Loucy (cell line): ENCODE data around the gene GJB1.
A peak's percentile ranks its signal among the peaks of the same experiment; 100 is the strongest.
"Not testable (repeated sequence)": the region's sequence is repeated elsewhere in the genome, so short reads cannot be mapped to it uniquely, and the experiment has no call there.

ENCODE experiments used
- H2AFZ ChIP-seq: fragments of 200-600 bp; sonication (generic); 2 replicates; pipeline ENCODE4 v1.6.0; 2016; ENCODE audit warnings: antibody characterized with exemption, mild to moderate bottlenecking, low read length, moderate library complexity
- H3F3A ChIP-seq: fragments of 200-600 bp; 2 replicates; pipeline ENCODE4 v1.6.0; 2016; ENCODE audit warnings: antibody characterized with exemption, low read depth, mild to moderate bottlenecking
- H3K27me3 ChIP-seq: fragments of 200-600 bp; sonication (generic); 2 replicates; pipeline ENCODE4 v1.6.1; 2014; ENCODE audit warnings: low read length, mild to moderate bottlenecking; ENCODE audit not compliant: insufficient read depth, poor library complexity, severe bottlenecking
- H3K36me3 ChIP-seq: fragments of 200-600 bp; sonication (generic); 2 replicates; pipeline ENCODE4 v1.6.1; 2016; ENCODE audit warnings: low read length; ENCODE audit not compliant: insufficient read depth
- H3K4me1 ChIP-seq: fragments of 200-600 bp; sonication (generic); 2 replicates; pipeline ENCODE4 v1.5.1; 2014; ENCODE audit warnings: low read length, mild to moderate bottlenecking; ENCODE audit not compliant: insufficient read depth, poor library complexity, severe bottlenecking
- H3K4me2 ChIP-seq: fragments of 200-600 bp; sonication (generic); 2 replicates; pipeline ENCODE4 v1.6.0; 2014; ENCODE audit warnings: antibody characterized with exemption, low read length, low read depth, mild to moderate bottlenecking; ENCODE audit not compliant: poor library complexity, severe bottlenecking
- H3K4me3 ChIP-seq: fragments of 200-600 bp; sonication (generic); 2 replicates; pipeline ENCODE4 v1.5.1; 2014; ENCODE audit warnings: low read length, mild to moderate bottlenecking, mixed read lengths; ENCODE audit not compliant: poor library complexity, severe bottlenecking
- H3K79me2 ChIP-seq: fragments of 200-600 bp; sonication (generic); 2 replicates; pipeline ENCODE4 v1.6.1; 2014; ENCODE audit warnings: low read length; ENCODE audit not compliant: insufficient read depth
- H3K9ac ChIP-seq: fragments of 200-600 bp; sonication (generic); 2 replicates; pipeline ENCODE4 v1.6.0; 2014; ENCODE audit warnings: mild to moderate bottlenecking, low read depth, low read length, moderate library complexity; ENCODE audit not compliant: poor library complexity, severe bottlenecking
- H3K9me2 ChIP-seq: fragments of 200-600 bp; sonication (generic); replicated peaks from 2 replicates; pipeline ENCODE4 v1.6.1; 2016; ENCODE audit warnings: low read depth, low read length, mixed read lengths
- H3K9me3 ChIP-seq: fragments of 200-600 bp; sonication (generic); 2 replicates; pipeline ENCODE4 v1.6.1; 2014; ENCODE audit warnings: mild to moderate bottlenecking, antibody characterized with exemption, low read length, low read depth; ENCODE audit not compliant: insufficient read depth
- H4K20me1 ChIP-seq: fragments of 200-600 bp; sonication (generic); 2 replicates; pipeline ENCODE4 v1.6.0; 2014; ENCODE audit warnings: antibody characterized with exemption, low read length, mild to moderate bottlenecking; ENCODE audit not compliant: insufficient read depth, poor library complexity, severe bottlenecking
- EZH2phosphoT487 ChIP-seq: fragments of 200-600 bp; IDR thresholded peaks from 2 replicates; pipeline ENCODE4 v1.6.1; 2018; ENCODE audit warnings: antibody characterized with exemption, mild to moderate bottlenecking, moderate library complexity, borderline replicate concordance
- TF ChIP-seq, protein P1 (sequence below): fragments of 200-600 bp; sonication (generic); conservative IDR thresholded peaks from 2 replicates; pipeline ENCODE4 v1.5.1; 2014; ENCODE audit warnings: mild to moderate bottlenecking, antibody characterized with exemption, low read length

GJB1 gene

DNA sequence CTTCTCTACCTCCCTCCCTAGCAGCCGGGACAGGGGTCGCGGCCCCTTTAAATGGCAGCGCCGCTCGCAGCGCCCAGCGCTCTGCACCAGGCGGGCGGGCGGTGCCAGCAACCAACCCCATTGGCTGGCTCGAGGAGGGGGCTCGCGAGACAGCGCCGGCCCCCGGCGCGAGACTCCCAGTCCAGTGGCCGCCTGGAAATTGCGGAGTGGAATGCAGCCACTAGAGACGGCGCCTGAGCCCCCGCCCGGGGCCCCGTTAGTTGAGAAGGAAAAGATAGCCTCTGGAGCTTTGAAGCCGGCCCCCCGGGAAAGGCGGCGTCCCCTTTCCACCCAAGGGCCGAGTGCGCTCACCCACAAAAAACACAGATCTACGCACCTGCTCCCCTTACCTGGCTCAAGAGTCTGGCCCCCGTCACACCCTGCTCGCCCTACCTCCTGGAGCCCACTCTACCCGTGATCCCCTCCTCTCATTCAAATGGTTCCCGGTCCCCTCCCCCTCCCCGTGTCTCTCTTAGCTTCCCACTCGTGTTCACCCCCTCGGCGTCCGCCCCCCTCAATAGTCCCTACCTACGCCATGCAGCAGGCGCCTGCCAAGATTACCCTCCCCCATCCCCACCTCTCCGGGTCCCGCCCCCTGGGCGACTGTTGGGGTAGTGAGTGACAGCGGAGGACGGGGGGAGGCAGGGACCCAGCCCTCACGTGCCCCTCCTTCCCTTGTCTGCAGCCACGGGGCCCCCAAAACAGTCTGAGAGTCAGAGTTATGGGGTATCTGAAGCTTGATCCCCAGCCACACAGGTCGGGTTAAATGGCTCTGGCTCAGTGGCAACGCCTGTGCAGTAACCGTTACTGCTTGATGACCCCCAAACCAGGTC is 31.3 kb downstream of the GJB1 start, which contains the start of gene ZMYM3:
Gene ZMYM3, minus strand, starts transcription at position 49 of the 872 bp plus-strand sequence. CDS start 885 bp downstream, outside the sequence.
- Histone ChIP-seq H3F3A (no peaks in the 10 kb centered on the region), H3K4me1 (peaks cover 21% of the 10 kb centered on the region), H3K4me2 (peak within 1 kb of the TSS; percentile 98), H3K79me2 (peaks cover 42% of the 10 kb centered on the region), H3K36me3 (peaks cover 5% of the 10 kb centered on the region; the same call in 1 of the 2 replicates), H4K20me1 (peaks cover 16% of the 10 kb centered on the region), H3K27me3 (no peaks in the 10 kb centered on the region), H3K9me2 (no peaks in the 10 kb centered on the region), H3K4me3 (peak within 1 kb of the TSS; percentile 91), H3K9me3 (no peaks in the 10 kb centered on the region), H2AFZ (peak within 1 kb of the TSS; percentile 74), H3K9ac (peak within 1 kb of the TSS; percentile 99)
- TF ChIP-seq, protein P1, sequence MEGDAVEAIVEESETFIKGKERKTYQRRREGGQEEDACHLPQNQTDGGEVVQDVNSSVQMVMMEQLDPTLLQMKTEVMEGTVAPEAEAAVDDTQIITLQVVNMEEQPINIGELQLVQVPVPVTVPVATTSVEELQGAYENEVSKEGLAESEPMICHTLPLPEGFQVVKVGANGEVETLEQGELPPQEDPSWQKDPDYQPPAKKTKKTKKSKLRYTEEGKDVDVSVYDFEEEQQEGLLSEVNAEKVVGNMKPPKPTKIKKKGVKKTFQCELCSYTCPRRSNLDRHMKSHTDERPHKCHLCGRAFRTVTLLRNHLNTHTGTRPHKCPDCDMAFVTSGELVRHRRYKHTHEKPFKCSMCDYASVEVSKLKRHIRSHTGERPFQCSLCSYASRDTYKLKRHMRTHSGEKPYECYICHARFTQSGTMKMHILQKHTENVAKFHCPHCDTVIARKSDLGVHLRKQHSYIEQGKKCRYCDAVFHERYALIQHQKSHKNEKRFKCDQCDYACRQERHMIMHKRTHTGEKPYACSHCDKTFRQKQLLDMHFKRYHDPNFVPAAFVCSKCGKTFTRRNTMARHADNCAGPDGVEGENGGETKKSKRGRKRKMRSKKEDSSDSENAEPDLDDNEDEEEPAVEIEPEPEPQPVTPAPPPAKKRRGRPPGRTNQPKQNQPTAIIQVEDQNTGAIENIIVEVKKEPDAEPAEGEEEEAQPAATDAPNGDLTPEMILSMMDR: no peak
- no peak for TF ChIP-seq EZH2phosphoT487

DNA sequence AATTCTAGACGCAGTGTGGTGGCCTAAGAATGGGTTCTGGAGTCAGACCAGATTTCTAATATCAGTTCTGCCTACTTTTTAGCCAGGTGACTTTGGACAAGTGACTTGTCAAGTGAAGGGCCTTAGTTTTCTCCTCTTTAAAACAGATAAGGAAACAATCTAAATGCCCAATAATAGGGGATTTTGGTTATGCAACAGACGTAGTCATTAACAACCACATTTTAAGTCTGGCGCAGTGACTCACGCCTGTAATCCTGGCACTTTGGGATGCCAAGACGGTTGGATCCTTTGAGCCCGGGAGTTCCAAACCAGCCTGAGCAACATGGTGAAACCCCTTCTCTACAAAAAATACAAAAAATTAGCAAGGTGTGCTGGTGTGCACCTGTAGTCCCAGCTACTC is 33.0 kb downstream of the GJB1 start:
- H3K9me2 ChIP-seq: no peaks in the 10 kb centered on the region
- H3K4me1 ChIP-seq: peaks cover 21% of the 10 kb centered on the region
- peaks cover 14% of the 10 kb centered on the region for H4K20me1 ChIP-seq
- H3K27me3 ChIP-seq: no peaks in the 10 kb centered on the region
- H3K79me2 ChIP-seq: peaks cover 35% of the 10 kb centered on the region
- TF ChIP-seq, protein P1: no peak
- TF ChIP-seq EZH2phosphoT487: no peak
- peak overlapping the region; percentile 99 for H3K9ac ChIP-seq
- H3F3A ChIP-seq: no peaks in the 10 kb centered on the region
- peak overlapping the region; percentile 91 for H3K4me3 ChIP-seq
- no peaks in the 10 kb centered on the region for H3K36me3 ChIP-seq
- H3K9me3 ChIP-seq: no peaks in the 10 kb centered on the region
- no peak overlapping the region for H2AFZ ChIP-seq
- peak overlapping the region; percentile 94 for H3K4me2 ChIP-seq

DNA sequence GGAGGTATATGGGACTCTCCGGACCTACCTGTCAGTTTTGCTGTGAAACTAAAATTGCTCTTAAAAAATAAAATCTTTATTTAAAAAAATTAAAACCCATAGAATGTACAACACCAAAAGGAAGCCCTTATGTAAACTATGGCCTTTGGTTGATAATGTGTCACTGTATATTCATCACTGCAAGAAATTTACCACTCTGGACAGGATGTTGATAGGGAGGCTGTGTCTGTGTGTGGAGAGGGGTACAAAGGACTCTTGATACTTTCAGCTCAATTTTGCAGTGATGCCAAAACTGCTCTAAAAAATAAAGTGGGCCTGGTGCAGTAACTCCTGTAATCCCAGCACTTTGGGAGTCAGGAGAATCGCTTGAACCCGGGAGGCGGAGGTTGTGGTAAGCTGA is 33.8 kb downstream of the GJB1 start:
- Histone ChIP-seq H3F3A (no peaks in the 10 kb centered on the region), H3K9me3 (no peaks in the 10 kb centered on the region), H3K27me3 (no peaks in the 10 kb centered on the region), H3K36me3 (no peaks in the 10 kb centered on the region), H3K9me2 (no peaks in the 10 kb centered on the region), H2AFZ (no peak overlapping the region), H3K4me2 (peak overlapping the region; percentile 94), H4K20me1 (peaks cover 14% of the 10 kb centered on the region), H3K4me3 (no peak overlapping the region), H3K9ac (no peak overlapping the region), H3K79me2 (peaks cover 27% of the 10 kb centered on the region), H3K4me1 (peaks cover 21% of the 10 kb centered on the region)
- TF ChIP-seq, protein P1: no peak
- TF ChIP-seq EZH2phosphoT487: no peak

DNA sequence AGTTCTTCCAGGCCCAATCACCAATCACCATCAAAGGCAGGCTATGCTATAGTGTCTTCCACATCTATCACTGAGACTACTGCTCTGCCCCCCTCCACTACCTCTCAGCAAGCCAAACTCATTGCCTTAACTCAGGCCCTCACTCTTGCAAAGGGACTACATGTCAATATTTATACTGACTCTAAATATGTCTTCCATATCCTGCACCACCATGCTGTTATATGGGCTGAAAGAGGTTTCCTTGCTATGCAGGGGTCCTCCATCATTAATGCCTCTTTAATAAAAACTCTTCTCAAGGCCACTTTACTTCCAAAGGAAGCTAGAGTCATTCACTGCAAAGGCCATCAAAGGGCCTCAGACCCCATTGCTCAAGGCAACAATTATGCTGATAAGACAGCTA is 45.6 kb downstream of the GJB1 start:
- H3K27me3 ChIP-seq, H3K9ac ChIP-seq, H4K20me1 ChIP-seq, H3K4me1 ChIP-seq, H3K9me2 ChIP-seq, H2AFZ ChIP-seq, H3K79me2 ChIP-seq, H3K4me2 ChIP-seq, H3F3A ChIP-seq, H3K4me3 ChIP-seq, H3K36me3 ChIP-seq, H3K9me3 ChIP-seq: not testable (repeated sequence)
